Osteoblast (primary cell): ENCODE measurements around the gene ELF2. TPM values are rescaled to one million over a fixed set of nuclear protein-coding genes. Genes with fewer than 3 reads are reported as not detected.

Source experiments
- DNase-seq: peaks from one replicate; pipeline ENCODE4 v3.0.0; 2011; ENCODE audit warnings: low spot score, mixed read lengths; ENCODE audit not compliant: insufficient read length; ENCODE audit errors: missing footprints
- H2AFZ ChIP-seq: 2 replicates; pipeline ENCODE4 v1.6.0; 2011; ENCODE audit warnings: mild to moderate bottlenecking, low read length
- H3K27ac ChIP-seq: 2 replicates; pipeline ENCODE4 v1.5.1; 2011; ENCODE audit warnings: mild to moderate bottlenecking, low read depth, low read length, moderate library complexity
- H3K27me3 ChIP-seq: 2 replicates; pipeline ENCODE4 v1.6.0; 2012; ENCODE audit warnings: mild to moderate bottlenecking, control low read depth, inconsistent platforms, low read length, moderate library complexity; ENCODE audit not compliant: insufficient read depth
- H3K36me3 ChIP-seq: 2 replicates; pipeline ENCODE4 v1.5.1; 2011; ENCODE audit warnings: mild to moderate bottlenecking, low read length, control low read depth, moderate library complexity; ENCODE audit not compliant: insufficient read depth
- H3K4me1 ChIP-seq: 2 replicates; pipeline ENCODE4 v1.5.1; 2011; ENCODE audit warnings: mild to moderate bottlenecking, low read length, control low read depth, moderate library complexity; ENCODE audit not compliant: insufficient read depth
- H3K4me2 ChIP-seq: 2 replicates; pipeline ENCODE4 v1.6.0; 2011; ENCODE audit warnings: mild to moderate bottlenecking, low read length; ENCODE audit not compliant: insufficient read depth
- H3K4me3 ChIP-seq: fragments of 200-600 bp; sonication (generic); 3 replicates; pipeline ENCODE4 v1.5.1; 2012; ENCODE audit warnings: mild to moderate bottlenecking, low read length, inconsistent platforms; ENCODE audit not compliant: insufficient read depth
- H3K79me2 ChIP-seq: 2 replicates; pipeline ENCODE4 v1.6.0; 2012; ENCODE audit warnings: mild to moderate bottlenecking, low read length, control low read depth, inconsistent platforms; ENCODE audit not compliant: insufficient read depth
- H3K9me3 ChIP-seq: 2 replicates; pipeline ENCODE4 v1.5.1; 2011; ENCODE audit warnings: low read depth, low read length, control low read depth
- H4K20me1 ChIP-seq: 2 replicates; pipeline ENCODE4 v1.6.0; 2012; ENCODE audit warnings: mild to moderate bottlenecking, low read length, control low read depth; ENCODE audit not compliant: insufficient read depth
- total RNA-seq: library from RNA; depleted of rRNA; stranded (reverse); fragments of >200 nt; gene quantifications from 2 replicates; pipeline ENCODE4 v1.2.3, GENCODE V29; 2012
- TF ChIP-seq, protein P1 (sequence below): IDR thresholded peaks from 2 replicates; pipeline ENCODE4 v1.5.1; 2011; ENCODE audit warnings: mild to moderate bottlenecking, low read depth, low read length, moderate library complexity; ENCODE audit errors: extremely low read depth

Gene ELF2
- total RNA-seq, 1 donor: 52.1 TPM

DNA sequence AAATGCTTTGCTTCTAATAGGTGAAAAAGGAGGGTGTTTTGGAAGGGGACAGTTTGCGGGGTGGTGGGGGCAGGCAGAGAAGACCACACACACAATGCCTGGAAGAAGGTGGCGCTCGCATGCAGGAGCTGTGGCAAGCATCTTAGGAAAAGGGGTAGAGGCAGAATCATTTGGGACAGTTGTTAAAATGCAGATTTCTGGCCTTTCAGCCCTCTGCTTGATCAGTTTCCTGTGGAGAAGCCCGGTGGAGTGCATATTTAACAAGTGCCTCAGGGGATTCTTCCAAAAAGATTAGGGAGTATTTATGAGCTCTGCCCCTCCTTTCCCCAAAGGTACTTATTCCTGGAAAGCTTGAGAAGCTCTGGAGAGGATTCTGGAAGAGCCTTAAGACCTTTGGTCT is 156.6 kb downstream of the ELF2 start:
- Histone ChIP-seq H3K4me2 (no peak overlapping the region), H2AFZ (no peak overlapping the region), H3K4me3 (no peak overlapping the region), H3K9me3 (no peaks in the 10 kb centered on the region), H3K4me1 (peaks cover 25% of the 10 kb centered on the region), H3K36me3 (peaks cover 9% of the 10 kb centered on the region), H3K27ac (no peak overlapping the region), H3K27me3 (no peaks in the 10 kb centered on the region), H4K20me1 (peaks cover 65% of the 10 kb centered on the region), H3K79me2 (peaks cover 92% of the 10 kb centered on the region)
- DNase-seq: no peak
- TF ChIP-seq, protein P1, sequence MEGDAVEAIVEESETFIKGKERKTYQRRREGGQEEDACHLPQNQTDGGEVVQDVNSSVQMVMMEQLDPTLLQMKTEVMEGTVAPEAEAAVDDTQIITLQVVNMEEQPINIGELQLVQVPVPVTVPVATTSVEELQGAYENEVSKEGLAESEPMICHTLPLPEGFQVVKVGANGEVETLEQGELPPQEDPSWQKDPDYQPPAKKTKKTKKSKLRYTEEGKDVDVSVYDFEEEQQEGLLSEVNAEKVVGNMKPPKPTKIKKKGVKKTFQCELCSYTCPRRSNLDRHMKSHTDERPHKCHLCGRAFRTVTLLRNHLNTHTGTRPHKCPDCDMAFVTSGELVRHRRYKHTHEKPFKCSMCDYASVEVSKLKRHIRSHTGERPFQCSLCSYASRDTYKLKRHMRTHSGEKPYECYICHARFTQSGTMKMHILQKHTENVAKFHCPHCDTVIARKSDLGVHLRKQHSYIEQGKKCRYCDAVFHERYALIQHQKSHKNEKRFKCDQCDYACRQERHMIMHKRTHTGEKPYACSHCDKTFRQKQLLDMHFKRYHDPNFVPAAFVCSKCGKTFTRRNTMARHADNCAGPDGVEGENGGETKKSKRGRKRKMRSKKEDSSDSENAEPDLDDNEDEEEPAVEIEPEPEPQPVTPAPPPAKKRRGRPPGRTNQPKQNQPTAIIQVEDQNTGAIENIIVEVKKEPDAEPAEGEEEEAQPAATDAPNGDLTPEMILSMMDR: no peak

DNA sequence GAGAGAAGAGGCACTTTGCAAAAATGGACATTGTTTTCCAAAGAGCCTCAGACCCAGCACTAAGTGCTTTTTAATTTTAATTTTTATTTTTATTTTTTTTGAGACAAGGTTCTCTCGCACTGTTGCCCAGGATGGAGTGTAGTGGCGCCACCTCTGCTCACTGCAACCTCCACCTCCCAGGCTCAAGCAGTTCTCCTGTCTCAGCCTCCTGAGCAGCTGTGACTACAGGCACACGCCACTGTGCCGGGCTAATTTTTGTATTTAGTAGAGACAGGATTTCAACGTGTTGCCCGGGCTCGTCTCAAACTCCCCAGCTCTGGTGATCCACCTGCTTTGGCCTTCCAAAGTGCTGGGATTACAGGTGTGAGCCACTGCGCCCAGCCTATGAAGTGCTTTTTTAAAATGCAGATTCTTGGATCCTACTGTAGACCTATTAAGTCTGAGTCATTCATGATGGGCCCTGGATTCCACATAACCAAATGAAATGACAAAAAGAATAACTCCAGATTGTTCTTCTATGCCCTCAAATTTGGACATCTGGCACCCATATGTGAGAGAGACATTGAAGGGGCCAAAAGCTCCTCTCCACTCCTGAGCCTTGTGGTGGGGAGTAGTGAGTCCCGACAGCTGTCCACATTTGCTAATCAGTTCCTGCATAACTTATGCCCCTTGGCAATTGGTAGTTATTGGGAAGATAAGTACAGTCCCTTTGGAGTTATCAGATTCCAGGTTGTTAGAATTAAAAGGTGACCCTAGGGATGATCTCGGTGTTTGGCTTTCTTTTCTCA is 157.9 kb downstream of the ELF2 start:
- peak overlapping the region; percentile 16 for H3K4me3 ChIP-seq
- peaks cover 80% of the 10 kb centered on the region for H3K79me2 ChIP-seq
- peak overlapping the region; percentile 79 for H3K4me2 ChIP-seq
- DNase-seq: no peak
- no peaks in the 10 kb centered on the region for H3K9me3 ChIP-seq
- no peak overlapping the region for H2AFZ ChIP-seq
- peak overlapping the region; percentile 65 for H3K27ac ChIP-seq
- H3K27me3 ChIP-seq: no peaks in the 10 kb centered on the region
- TF ChIP-seq, protein P1: no peak
- peaks cover 53% of the 10 kb centered on the region for H4K20me1 ChIP-seq
- peaks cover 36% of the 10 kb centered on the region for H3K4me1 ChIP-seq
- H3K36me3 ChIP-seq: peaks cover 5% of the 10 kb centered on the region

DNA sequence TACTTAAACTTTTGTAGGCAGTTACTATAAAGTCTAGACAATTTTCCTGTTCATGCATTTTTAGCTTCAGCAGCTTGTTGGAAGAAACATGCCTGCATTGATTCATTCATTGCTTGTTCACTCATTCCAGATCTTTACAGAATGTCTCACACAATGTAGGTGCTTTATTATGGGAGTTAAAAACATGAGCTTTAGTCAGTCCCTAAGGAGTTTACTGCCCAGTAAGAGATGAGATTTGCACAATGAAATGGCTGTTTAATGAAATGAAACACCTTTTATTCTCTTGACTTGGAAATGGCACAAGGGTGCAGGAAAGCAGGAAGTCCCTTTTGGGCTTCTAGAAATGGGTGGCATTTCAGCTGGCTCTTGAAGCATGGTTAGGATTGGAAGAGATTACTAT is 158.5 kb downstream of the ELF2 start:
- H3K4me3 ChIP-seq: peak overlapping the region; percentile 55
- TF ChIP-seq, protein P1: no peak
- peak overlapping the region; percentile 65 for H3K27ac ChIP-seq

DNA sequence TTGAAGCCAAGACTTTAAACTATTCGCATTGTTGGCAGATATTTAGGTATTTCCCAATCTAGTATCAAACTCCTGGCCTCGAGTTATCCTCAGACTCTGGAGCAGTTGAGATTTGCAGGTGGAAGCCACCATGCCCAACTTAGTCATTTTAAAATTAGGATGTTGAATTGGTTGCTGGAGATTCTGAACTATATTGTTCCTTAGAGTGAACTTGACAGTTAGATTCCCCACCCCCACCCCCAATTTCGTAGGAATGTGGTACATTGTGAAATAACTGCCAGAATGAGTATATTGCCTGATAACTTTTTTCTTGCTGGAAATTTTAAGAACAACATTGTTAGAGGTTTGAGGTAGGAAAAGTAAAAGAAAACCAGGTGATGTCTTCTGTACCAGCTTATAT is 159.2 kb downstream of the ELF2 start:
- peak overlapping the region; percentile 65 for H3K27ac ChIP-seq

More for the DNA sequence above, 158.5 kb downstream of the ELF2 start:
- H3K4me2 ChIP-seq: peak overlapping the region; percentile 79
- H3K79me2 ChIP-seq: peaks cover 73% of the 10 kb centered on the region
- peaks cover 48% of the 10 kb centered on the region for H4K20me1 ChIP-seq
- H3K27me3 ChIP-seq: no peaks in the 10 kb centered on the region
- H3K9me3 ChIP-seq: no peaks in the 10 kb centered on the region
- H3K4me1 ChIP-seq: peaks cover 41% of the 10 kb centered on the region
- no peak overlapping the region for H2AFZ ChIP-seq
- H3K36me3 ChIP-seq: peaks cover 5% of the 10 kb centered on the region
- DNase-seq: no peak

More for the DNA sequence above, 159.2 kb downstream of the ELF2 start:
- Histone ChIP-seq H3K4me3 (peak overlapping the region; percentile 55), H3K36me3 (peaks cover 5% of the 10 kb centered on the region), H3K4me2 (peak overlapping the region; percentile 79), H3K9me3 (no peaks in the 10 kb centered on the region), H3K4me1 (peaks cover 41% of the 10 kb centered on the region), H3K27me3 (no peaks in the 10 kb centered on the region), H4K20me1 (peaks cover 44% of the 10 kb centered on the region), H2AFZ (no peak overlapping the region), H3K79me2 (peaks cover 67% of the 10 kb centered on the region)
- TF ChIP-seq, protein P1: no peak
- DNase-seq: peak; percentile 78
